COR-L47 (cell line): ENCODE results near the gene SLC43A2.
"Not testable (repeated sequence)": the region's sequence is repeated elsewhere in the genome, so short reads cannot be mapped to it uniquely, and the experiment has no call there.

Source experiments
- DNase-seq: peaks from one replicate; lab custom pipeline; 2025; lab: John Stamatoyannopoulos, UW

Gene SLC43A2

GRCh38 chr17:1590029-1590746, 38.4 kb downstream of the SLC43A2 start:
- DNase-seq = no peak

GRCh38 chr17:1588821-1589585, 39.6 kb downstream of the SLC43A2 start:
- no peak for DNase-seq

GRCh38 chr17:1584167-1584566, 44.5 kb downstream of the SLC43A2 start:
- DNase-seq = no peak

GRCh38 chr17:1583556-1583955, 45.1 kb downstream of the SLC43A2 start:
- no peak for DNase-seq

GRCh38 chr17:1582374-1582773, 46.3 kb downstream of the SLC43A2 start:
- no peak for DNase-seq

GRCh38 chr17:1580979-1581676, 47.5 kb downstream of the SLC43A2 start:
- DNase-seq = no peak

GRCh38 chr17:1578029-1578428, 50.6 kb downstream of the SLC43A2 start:
- DNase-seq = no peak

GRCh38 chr17:1577583-1578013, 51.0 kb downstream of the SLC43A2 start:
- no peak for DNase-seq

GRCh38 chr17:1577182-1577581, 51.5 kb downstream of the SLC43A2 start:
- DNase-seq = no peak

- no peak for DNase-seq
These were observed 52.1 kb downstream of the SLC43A2 start for GRCh38 chr17:1576500-1576899.

- no peak for DNase-seq
These were observed 53.8 kb downstream of the SLC43A2 start for GRCh38 chr17:1574697-1575471.

- peak; percentile 47 for DNase-seq
These were observed 54.5 kb downstream of the SLC43A2 start for GRCh38 chr17:1573932-1574696.

- not testable (repeated sequence) for DNase-seq
These were observed 56.0 kb downstream of the SLC43A2 start for GRCh38 chr17:1572646-1573045.

GRCh38 chr17:1571341-1571704, 57.3 kb downstream of the SLC43A2 start:
- DNase-seq = no peak

- no peak for DNase-seq
These were observed 59.5 kb downstream of the SLC43A2 start for GRCh38 chr17:1568950-1569810.

- DNase-seq = no peak
These were observed 62.0 kb downstream of the SLC43A2 start for GRCh38 chr17:1566505-1567199.

- no peak for DNase-seq
These were observed 62.8 kb downstream of the SLC43A2 start for GRCh38 chr17:1565877-1566276.

- no peak for DNase-seq
These were observed 64.6 kb downstream of the SLC43A2 start for GRCh38 chr17:1563786-1564613.

- not testable (repeated sequence) for DNase-seq
These were observed 65.2 kb downstream of the SLC43A2 start for GRCh38 chr17:1563471-1563785.
